Measurements from ENCODE around the gene RPL13A. TPM values are rescaled to one million over a fixed set of nuclear protein-coding genes. Genes with fewer than 3 reads are reported as not detected.

RPL13A gene
- total and polyA plus RNA-seq, 9 of the 15 experiments (the other 6 are each of a cell fraction or from before 2014, with no cell fraction given) = 1,744 to 5,482 (median 2,949) TPM

DNA sequence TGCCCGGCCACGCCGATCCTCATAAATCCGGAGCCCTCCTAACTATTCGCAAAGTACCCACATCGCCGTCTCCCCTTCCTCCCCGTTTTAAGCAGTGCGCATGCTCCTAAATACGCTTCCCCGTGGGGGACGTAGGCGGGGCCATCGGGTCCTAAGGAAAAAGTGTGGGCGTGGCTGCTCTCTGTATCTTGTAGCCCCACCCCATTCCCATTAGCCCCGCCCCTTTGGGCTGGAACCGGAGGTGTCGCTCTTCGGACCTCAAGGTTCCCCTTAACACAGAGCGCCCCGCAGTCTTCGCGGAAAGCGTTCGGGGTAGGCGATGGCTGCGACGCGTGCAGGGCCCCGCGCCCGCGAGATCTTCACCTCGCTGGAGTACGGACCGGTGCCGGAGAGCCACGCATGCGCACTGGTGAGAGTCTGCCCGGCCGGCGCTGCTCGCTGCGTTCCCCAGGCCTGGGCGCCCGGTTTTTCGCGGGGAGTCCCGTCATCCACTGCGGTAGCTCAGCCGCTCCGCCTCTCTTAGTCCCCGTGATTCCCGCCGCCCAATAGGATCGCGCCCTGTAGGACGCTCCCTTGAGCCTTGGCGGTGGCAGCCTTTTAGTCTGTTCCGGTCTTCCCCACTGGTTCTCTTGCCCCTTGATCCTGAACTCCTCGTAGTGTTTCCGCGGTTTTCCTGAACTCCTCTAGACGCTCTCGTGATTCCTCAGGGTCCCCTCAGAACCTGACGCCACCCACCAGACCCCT lies 34.2 kb upstream of the RPL13A start, which contains the start of gene ALDH16A1 (continued):
- no peak for TF ChIP-seq TSHZ1 (CRISPR knock-in tag; IDR thresholded peaks at IDR 0.05)
- TF ChIP-seq SMAD4 (CRISPR knock-in tag; conservative IDR thresholded peaks at IDR 0.05) = no peak
- no peak for TF ChIP-seq CSDE1 (IDR thresholded peaks at IDR 0.05)
- no peak for TF ChIP-seq IRF2 (CRISPR knock-in tag; IDR thresholded peaks at IDR 0.05)
- no peak for TF ChIP-seq ATF1 (CRISPR knock-in tag; IDR thresholded peaks at IDR 0.05)
- peak; percentile 65; the same call in 1 of the 2 replicates for TF ChIP-seq ATF1 (tag; IDR thresholded peaks at IDR 0.05)
- peak in 1 of 2 experiments; percentile 48; a peak in 1 of 4 replicates for TF ChIP-seq SRF (CRISPR knock-in tag; IDR thresholded peaks at IDR 0.05)
- TF ChIP-seq, protein P1, sequence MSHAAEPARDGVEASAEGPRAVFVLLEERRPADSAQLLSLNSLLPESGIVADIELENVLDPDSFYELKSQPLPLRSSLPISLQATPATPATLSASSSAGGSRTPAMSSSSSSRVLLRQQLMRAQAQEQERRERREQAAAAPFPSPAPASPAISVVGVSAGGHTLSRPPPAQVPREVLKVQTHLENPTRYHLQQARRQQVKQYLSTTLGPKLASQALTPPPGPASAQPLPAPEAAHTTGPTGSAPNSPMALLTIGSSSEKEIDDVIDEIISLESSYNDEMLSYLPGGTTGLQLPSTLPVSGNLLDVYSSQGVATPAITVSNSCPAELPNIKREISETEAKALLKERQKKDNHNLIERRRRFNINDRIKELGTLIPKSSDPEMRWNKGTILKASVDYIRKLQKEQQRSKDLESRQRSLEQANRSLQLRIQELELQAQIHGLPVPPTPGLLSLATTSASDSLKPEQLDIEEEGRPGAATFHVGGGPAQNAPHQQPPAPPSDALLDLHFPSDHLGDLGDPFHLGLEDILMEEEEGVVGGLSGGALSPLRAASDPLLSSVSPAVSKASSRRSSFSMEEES (CRISPR knock-in tag; IDR thresholded peaks at IDR 0.05) = no peak
- peak; percentile 71; the same call in 1 of the 2 replicates for TF ChIP-seq E2F1 (CRISPR knock-in tag; IDR thresholded peaks at IDR 0.05)
- no peak for TF ChIP-seq ILK (tag; IDR thresholded peaks at IDR 0.05; ENCODE audit: borderline replicate concordance, low read depth)
- peak; percentile 61; the same call in 1 of the 2 replicates for TF ChIP-seq GTF2F1 (IDR thresholded peaks at IDR 0.05; ENCODE audit: low read depth, low read length)
- no peak for TF ChIP-seq GABPB2 (CRISPR knock-in tag; conservative IDR thresholded peaks at IDR 0.05)
- TF ChIP-seq NR3C1 (CRISPR knock-in tag; IDR thresholded peaks at IDR 0.05) = no peak
- TF ChIP-seq, protein P2, sequence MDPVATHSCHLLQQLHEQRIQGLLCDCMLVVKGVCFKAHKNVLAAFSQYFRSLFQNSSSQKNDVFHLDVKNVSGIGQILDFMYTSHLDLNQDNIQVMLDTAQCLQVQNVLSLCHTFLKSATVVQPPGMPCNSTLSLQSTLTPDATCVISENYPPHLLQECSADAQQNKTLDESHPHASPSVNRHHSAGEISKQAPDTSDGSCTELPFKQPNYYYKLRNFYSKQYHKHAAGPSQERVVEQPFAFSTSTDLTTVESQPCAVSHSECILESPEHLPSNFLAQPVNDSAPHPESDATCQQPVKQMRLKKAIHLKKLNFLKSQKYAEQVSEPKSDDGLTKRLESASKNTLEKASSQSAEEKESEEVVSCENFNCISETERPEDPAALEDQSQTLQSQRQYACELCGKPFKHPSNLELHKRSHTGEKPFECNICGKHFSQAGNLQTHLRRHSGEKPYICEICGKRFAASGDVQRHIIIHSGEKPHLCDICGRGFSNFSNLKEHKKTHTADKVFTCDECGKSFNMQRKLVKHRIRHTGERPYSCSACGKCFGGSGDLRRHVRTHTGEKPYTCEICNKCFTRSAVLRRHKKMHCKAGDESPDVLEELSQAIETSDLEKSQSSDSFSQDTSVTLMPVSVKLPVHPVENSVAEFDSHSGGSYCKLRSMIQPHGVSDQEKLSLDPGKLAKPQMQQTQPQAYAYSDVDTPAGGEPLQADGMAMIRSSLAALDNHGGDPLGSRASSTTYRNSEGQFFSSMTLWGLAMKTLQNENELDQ (CRISPR knock-in tag; IDR thresholded peaks at IDR 0.05; ENCODE audit: borderline replicate concordance) = no peak
- TF ChIP-seq E2F3 (CRISPR knock-in tag; IDR thresholded peaks at IDR 0.05) = peak; percentile 42; the same call in 1 of the 2 replicates
- no peak for TF ChIP-seq PHTF2 (CRISPR knock-in tag; IDR thresholded peaks at IDR 0.05)
- TF ChIP-seq ZNF408 (CRISPR knock-in tag; IDR thresholded peaks at IDR 0.05; ENCODE audit: low read depth) = no peak
- TF ChIP-seq KHSRP (IDR thresholded peaks at IDR 0.05) = no peak
- TF ChIP-seq RFX5 (IDR thresholded peaks at IDR 0.05; ENCODE audit: low read depth, low read length) = no peak
- TF ChIP-seq ZNF766 (CRISPR knock-in tag; conservative IDR thresholded peaks at IDR 0.05) = no peak
